DOHH2 (cell line): ENCODE measurements around the gene PORCN.

Source experiments
- H3F3A ChIP-seq: fragments of 200-600 bp; sonication (generic), shearing (Covaris generic); 2 replicates; pipeline ENCODE4 v1.6.0; 2016; ENCODE audit warnings: antibody characterized with exemption, mild to moderate bottlenecking; ENCODE audit not compliant: control insufficient read depth, insufficient read depth
- H3K27ac ChIP-seq: fragments of 200-600 bp; sonication (generic); 2 replicates; pipeline ENCODE4 v1.5.1; 2014; ENCODE audit warnings: low read depth, mild to moderate bottlenecking, low read length, moderate library complexity
- H3K27me3 ChIP-seq: fragments of 200-600 bp; sonication (generic); 2 replicates; pipeline ENCODE4 v1.6.1; 2014; ENCODE audit warnings: mild to moderate bottlenecking, low read length, mixed read lengths; ENCODE audit not compliant: control insufficient read depth
- H3K36me3 ChIP-seq: fragments of 200-600 bp; sonication (generic); 2 replicates; pipeline ENCODE4 v1.6.1; 2014; ENCODE audit warnings: mild to moderate bottlenecking, low read length, moderate library complexity, mixed read lengths; ENCODE audit not compliant: control insufficient read depth
- H3K4me1 ChIP-seq: fragments of 200-600 bp; sonication (generic); 2 replicates; pipeline ENCODE4 v1.6.1; 2014; ENCODE audit warnings: mild to moderate bottlenecking, low read length, mixed read lengths; ENCODE audit not compliant: control insufficient read depth
- H3K4me2 ChIP-seq: fragments of 200-600 bp; sonication (generic); 2 replicates; pipeline ENCODE4 v1.6.0; 2014; ENCODE audit warnings: mild to moderate bottlenecking, low read length, moderate library complexity
- H3K4me3 ChIP-seq: fragments of 200-600 bp; sonication (generic); 2 replicates; pipeline ENCODE4 v1.5.1; 2014; ENCODE audit warnings: mild to moderate bottlenecking, low read length, mixed read lengths
- H3K79me2 ChIP-seq: fragments of 200-600 bp; sonication (generic); 2 replicates; pipeline ENCODE4 v1.6.1; 2014; ENCODE audit warnings: mild to moderate bottlenecking, low read length, mixed read lengths; ENCODE audit not compliant: control insufficient read depth
- H3K9me2 ChIP-seq: fragments of 200-600 bp; sonication (generic); replicated peaks from 2 replicates; pipeline ENCODE4 v1.6.1; 2014; ENCODE audit warnings: mild to moderate bottlenecking, low read length, mixed read lengths; ENCODE audit not compliant: control insufficient read depth
- H3K9me3 ChIP-seq: fragments of 200-600 bp; sonication (generic); 2 replicates; pipeline ENCODE4 v1.6.1; 2014; ENCODE audit warnings: antibody characterized with exemption, low read length, mixed read lengths; ENCODE audit not compliant: control insufficient read depth, insufficient read depth
- H4K20me1 ChIP-seq: fragments of 200-600 bp; sonication (generic); 2 replicates; pipeline ENCODE4 v1.6.0; 2014; ENCODE audit warnings: low read depth, mild to moderate bottlenecking, antibody characterized with exemption, low read length, moderate library complexity; ENCODE audit not compliant: control insufficient read depth, insufficient read depth
- CTCF ChIP-seq: fragments of 200-600 bp; sonication (generic); IDR thresholded peaks from one replicate; pipeline ENCODE4 v1.5.1; 2014; ENCODE audit warnings: antibody characterized with exemption, mild to moderate bottlenecking, low read depth, low read length; ENCODE audit not compliant: poor library complexity, severe bottlenecking
- EZH2phosphoT487 ChIP-seq: fragments of 200-600 bp; sonication (generic); IDR thresholded peaks from 2 replicates; pipeline ENCODE4 v1.6.1; 2017; ENCODE audit warnings: borderline replicate concordance, mild to moderate bottlenecking, antibody characterized with exemption, low read length, moderate library complexity, mixed read lengths

The PORCN gene

GRCh38 chrX:48475296-48475695 lies 33.5 kb upstream of the PORCN start:
- TF ChIP-seq CTCF, result no peak
- no peak for TF ChIP-seq EZH2phosphoT487
- H3F3A ChIP-seq, result no peaks in the 10 kb centered on the region
- no peaks in the 10 kb centered on the region for H3K27me3 ChIP-seq
- peaks cover 14% of the 10 kb centered on the region for H3K4me1 ChIP-seq
- H3K4me3 ChIP-seq, result peak overlapping the region; percentile 92
- no peaks in the 10 kb centered on the region for H3K9me2 ChIP-seq
- H3K4me2 ChIP-seq, result peak overlapping the region; percentile 80
- 0 out of 2 replicates have a peak, but pooled peaks cover 4% of the 10 kb centered on the region for H4K20me1 ChIP-seq
- no peaks in the 10 kb centered on the region for H3K9me3 ChIP-seq
- peak overlapping the region; percentile 30 for H3K27ac ChIP-seq
- peaks cover 10% of the 10 kb centered on the region for H3K36me3 ChIP-seq
- peaks cover 42% of the 10 kb centered on the region for H3K79me2 ChIP-seq

GRCh38 chrX:48475774-48476577 lies 32.8 kb upstream of the PORCN start, which contains the start of gene FTSJ1:
Gene FTSJ1, plus strand, starts transcription at chrX:48476199. Its CDS starts 1,849 bp downstream, at chrX:48478048.
- no peaks in the 10 kb centered on the region for H3K27me3 ChIP-seq
- H3K9me3 ChIP-seq, result no peaks in the 10 kb centered on the region
- H3K4me2 ChIP-seq, result peak within 1 kb of the TSS; percentile 80
- peaks cover 42% of the 10 kb centered on the region for H3K79me2 ChIP-seq
- TF ChIP-seq CTCF (no peak), EZH2phosphoT487 (no peak)
- no peaks in the 10 kb centered on the region for H3K9me2 ChIP-seq
- H3K4me3 ChIP-seq, result peak within 1 kb of the TSS; percentile 92
- H3F3A ChIP-seq, result no peaks in the 10 kb centered on the region
- H3K4me1 ChIP-seq, result peaks cover 14% of the 10 kb centered on the region
- H3K27ac ChIP-seq, result peak within 1 kb of the TSS; percentile 30
- H3K36me3 ChIP-seq, result peaks cover 13% of the 10 kb centered on the region
- 0 out of 2 replicates have a peak, but pooled peaks cover 4% of the 10 kb centered on the region for H4K20me1 ChIP-seq

- Histone ChIP-seq H3K4me2 (peak overlapping the region; percentile 80), H3K9me2 (no peaks in the 10 kb centered on the region), H3K9me3 (no peaks in the 10 kb centered on the region), H3K4me3 (peak overlapping the region; percentile 92), H3K27ac (no peak overlapping the region), H3F3A (no peaks in the 10 kb centered on the region), H3K79me2 (peaks cover 42% of the 10 kb centered on the region), H3K27me3 (no peaks in the 10 kb centered on the region), H4K20me1 (0 out of 2 replicates have a peak, but pooled peaks cover 4% of the 10 kb centered on the region), H3K4me1 (peaks cover 14% of the 10 kb centered on the region), H3K36me3 (peaks cover 20% of the 10 kb centered on the region)
- TF ChIP-seq CTCF (no peak), EZH2phosphoT487 (no peak)
Measured at GRCh38 chrX:48476919-48477318, 31.9 kb upstream of the PORCN start.
